Mesenchymal stem cell (in vitro differentiated cells and primary cell): ENCODE data around the gene OR9Q1.

Experiments used
- DNase-seq: peaks from one replicate; pipeline ENCODE4 v3.0.0-alpha.2; 2013
- H2AFZ ChIP-seq: one replicate; pipeline ENCODE4 v1.6.1; 2013; ENCODE audit warnings: low read depth, mild to moderate bottlenecking, control low read depth, inconsistent platforms, low read length, moderate library complexity
- H2AK5ac ChIP-seq: 2 replicates; pipeline ENCODE4 v1.6.1; 2013; ENCODE audit warnings: low read length, moderate library complexity, mild to moderate bottlenecking, inconsistent platforms; ENCODE audit not compliant: severe bottlenecking
- H2BK120ac ChIP-seq: one replicate; pipeline ENCODE4 v1.6.1; 2013; ENCODE audit warnings: low read depth, mild to moderate bottlenecking, inconsistent platforms, low read length, moderate library complexity
- H2BK12ac ChIP-seq, 2 experiments: one replicate each; pipeline ENCODE4 v1.6.1; 2013; ENCODE audit warnings: inconsistent platforms in 2 of 2, low read length in 2 of 2, mild to moderate bottlenecking in 2 of 2, moderate library complexity in 2 of 2, control low read depth in 1 of 2
- H2BK15ac ChIP-seq: one replicate; pipeline ENCODE4 v1.6.1; 2013; ENCODE audit warnings: mild to moderate bottlenecking, low read depth, inconsistent platforms; ENCODE audit not compliant: poor library complexity, severe bottlenecking
- H2BK5ac ChIP-seq: 2 replicates; pipeline ENCODE4 v1.6.1; 2013; ENCODE audit warnings: low read depth, mild to moderate bottlenecking, low read length, control low read depth, inconsistent platforms; ENCODE audit not compliant: poor library complexity, severe bottlenecking
- H3K14ac ChIP-seq, 2 experiments: one replicate each; pipeline ENCODE4 v1.6.1; 2013; ENCODE audit warnings: inconsistent platforms in 2 of 2, low read length in 2 of 2, control low read depth in 1 of 2, mild to moderate bottlenecking in 1 of 2, moderate library complexity in 1 of 2
- H3K18ac ChIP-seq, 2 experiments: one replicate each; pipeline ENCODE4 v1.6.1; 2013; ENCODE audit warnings: inconsistent platforms in 2 of 2, low read length in 2 of 2, control low read depth in 1 of 2, low read depth in 1 of 2, mild to moderate bottlenecking in 1 of 2
- H3K23ac ChIP-seq, 2 experiments: one replicate each; pipeline ENCODE4 v1.6.1; 2013; ENCODE audit warnings: inconsistent platforms in 2 of 2, low read length in 2 of 2, mild to moderate bottlenecking in 2 of 2, moderate library complexity in 2 of 2, control low read depth in 1 of 2
- H3K27ac ChIP-seq: 2 replicates; pipeline ENCODE4 v1.5.1; 2013; ENCODE audit warnings: mild to moderate bottlenecking, moderate library complexity, low read length, control low read depth, inconsistent platforms; ENCODE audit not compliant: poor library complexity, severe bottlenecking
- H3K27me3 ChIP-seq, 2 experiments: 2 replicates each; pipeline versions ENCODE4 v1.6.1 to v1.7.0; 2013; ENCODE audit warnings: low read length in 2 of 2, mild to moderate bottlenecking in 2 of 2, moderate library complexity in 2 of 2, control low read depth in 1 of 2, inconsistent platforms in 1 of 2; ENCODE audit not compliant: control insufficient read depth in 1 of 2, insufficient read depth in 1 of 2
- H3K36me3 ChIP-seq, 2 experiments: 2 replicates each; pipeline versions ENCODE4 v1.6.1 to v1.7.0; 2013; ENCODE audit warnings: low read length in 2 of 2, control low read depth in 1 of 2, inconsistent platforms in 1 of 2, low read depth in 1 of 2, mild to moderate bottlenecking in 1 of 2; ENCODE audit not compliant: insufficient read depth in 2 of 2, control insufficient read depth in 1 of 2
- H3K4ac ChIP-seq, 2 experiments: one replicate each; pipeline ENCODE4 v1.6.1; 2013; ENCODE audit warnings: inconsistent platforms in 2 of 2, low read length in 2 of 2, mild to moderate bottlenecking in 2 of 2, moderate library complexity in 2 of 2, control low read depth in 1 of 2, low read depth in 1 of 2
- H3K4me1 ChIP-seq: 2 replicates; pipeline ENCODE4 v1.6.1; 2013; ENCODE audit warnings: low read depth, low read length, control low read depth; ENCODE audit not compliant: control insufficient read depth, insufficient read depth
- H3K4me2 ChIP-seq: 2 replicates; pipeline ENCODE4 v1.6.1; 2013; ENCODE audit warnings: low read length, mild to moderate bottlenecking, inconsistent platforms; ENCODE audit not compliant: poor library complexity, severe bottlenecking
- H3K4me3 ChIP-seq, 2 experiments: 2 replicates each; pipeline versions ENCODE4 v1.5.1 to v1.7.0; 2013; ENCODE audit warnings: low read length in 2 of 2, mild to moderate bottlenecking in 2 of 2, control low read depth in 1 of 2, low read depth in 1 of 2; ENCODE audit not compliant: insufficient read depth in 1 of 2
- H3K79me1 ChIP-seq: replicated peaks from 2 replicates; pipeline ENCODE4 v1.6.1; 2013; ENCODE audit warnings: mild to moderate bottlenecking, control low read depth, low read length, inconsistent platforms; ENCODE audit not compliant: poor library complexity, severe bottlenecking
- H3K9ac ChIP-seq: 2 replicates; pipeline ENCODE4 v1.7.0; 2013; ENCODE audit warnings: mild to moderate bottlenecking, low read length, moderate library complexity
- H3K9me3 ChIP-seq: 2 replicates; pipeline ENCODE4 v1.7.0; 2013; ENCODE audit warnings: mild to moderate bottlenecking, low read length; ENCODE audit not compliant: control insufficient read depth
- H4K8ac ChIP-seq: one replicate; pipeline ENCODE4 v1.6.1; 2013; ENCODE audit warnings: inconsistent platforms, mild to moderate bottlenecking, low read length, moderate library complexity
- H4K91ac ChIP-seq: one replicate; pipeline ENCODE4 v1.6.1; 2013; ENCODE audit warnings: mild to moderate bottlenecking, low read length, inconsistent platforms
- WGBS: methylation state at CpG from one replicate; pipeline ENCODE4 v1.1.7; 2013; ENCODE audit warnings: mixed read lengths; 5-methylcytosine and 5-hydroxymethylcytosine counted together

Gene OR9Q1

GRCh38 chr11:58000699-58001098 is 23.0 kb upstream of the OR9Q1 start:
- WGBS = 70% methylated on average over 4 of the region's 5 CpGs
- Histone ChIP-seq H3K9ac (no peak overlapping the region), H2BK12ac (no peak overlapping the region), H4K91ac (no peak overlapping the region), H3K4ac (no peak overlapping the region), H3K27me3 (no peaks in the 10 kb centered on the region), H3K9me3 (no peaks in the 10 kb centered on the region), H2BK120ac (no peak overlapping the region), H3K14ac (no peak overlapping the region), H3K36me3 (no peaks in the 10 kb centered on the region), H3K18ac (no peak overlapping the region), H3K79me1 (no peaks in the 10 kb centered on the region), H2BK15ac (no peak overlapping the region), H3K23ac (no peak overlapping the region), H3K27ac (no peak overlapping the region), H2AK5ac (no peak overlapping the region), H3K4me1 (no peaks in the 10 kb centered on the region), H4K8ac (no peak overlapping the region), H3K4me3 (no peak overlapping the region), H3K4me2 (no peak overlapping the region), H2BK5ac (no peak overlapping the region), H2AFZ (no peak overlapping the region)
- DNase-seq = no peak

DNA sequence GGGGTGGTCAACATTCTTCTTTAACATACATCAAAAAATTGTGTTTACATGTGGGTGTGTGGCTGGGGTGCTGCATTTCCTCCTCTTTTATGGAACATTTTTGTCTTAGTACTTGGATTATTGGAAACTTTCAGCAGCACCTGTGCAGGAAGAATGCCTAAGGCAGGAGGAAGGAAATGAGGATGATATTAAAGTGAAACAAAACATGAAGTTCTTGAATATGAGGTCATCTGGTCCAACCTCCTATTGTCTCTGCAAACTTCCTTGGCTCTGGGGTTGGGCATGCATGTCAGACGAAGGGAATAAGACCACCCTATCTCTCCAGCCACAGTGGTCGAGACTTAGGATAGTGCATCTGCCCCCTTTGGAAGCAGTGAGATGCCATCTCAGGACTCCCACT is 20.6 kb upstream of the OR9Q1 start:
- no peaks in the 10 kb centered on the region for H3K27me3 ChIP-seq
- no peak overlapping the region for H3K9ac ChIP-seq

GRCh38 chr11:58003591-58003990 is 20.1 kb upstream of the OR9Q1 start:
- H3K27ac ChIP-seq = no peak overlapping the region
- no peaks in the 10 kb centered on the region for H3K27me3 ChIP-seq
- H3K4me3 ChIP-seq = no peak overlapping the region
- H3K18ac ChIP-seq = no peak overlapping the region
- H4K91ac ChIP-seq = no peak overlapping the region
- H3K4me1 ChIP-seq = peaks cover 4% of the 10 kb centered on the region
- no peak overlapping the region for H3K9ac ChIP-seq
- no peaks in the 10 kb centered on the region for H3K9me3 ChIP-seq
- no peak overlapping the region for H2BK120ac ChIP-seq
- no peaks in the 10 kb centered on the region for H3K79me1 ChIP-seq
- H2AK5ac ChIP-seq = no peak overlapping the region
- H2BK5ac ChIP-seq = no peak overlapping the region
- H2BK15ac ChIP-seq = no peak overlapping the region
- H3K4ac ChIP-seq = no peak overlapping the region
- H3K4me2 ChIP-seq = no peak overlapping the region
- H2AFZ ChIP-seq = no peak overlapping the region
- H3K36me3 ChIP-seq = no peaks in the 10 kb centered on the region
- H2BK12ac ChIP-seq = no peak overlapping the region
- H3K23ac ChIP-seq = no peak overlapping the region
- no peak for DNase-seq
- no peak overlapping the region for H3K14ac ChIP-seq
- no peak overlapping the region for H4K8ac ChIP-seq

More for the DNA sequence above, 20.6 kb upstream of the OR9Q1 start:
- H3K36me3 ChIP-seq = no peaks in the 10 kb centered on the region
- no peak overlapping the region for H2BK12ac ChIP-seq
- 32% methylated on average over 2 of the region's 2 CpGs for WGBS
- no peak overlapping the region for H2BK120ac ChIP-seq
- no peak for DNase-seq
- no peak overlapping the region for H3K23ac ChIP-seq
- no peak overlapping the region for H2AK5ac ChIP-seq
- H4K8ac ChIP-seq = no peak overlapping the region
- no peaks in the 10 kb centered on the region for H3K9me3 ChIP-seq
- no peaks in the 10 kb centered on the region for H3K79me1 ChIP-seq
- H2BK5ac ChIP-seq = no peak overlapping the region
- no peak overlapping the region for H3K4me3 ChIP-seq
- H3K4ac ChIP-seq = no peak overlapping the region
- no peak overlapping the region for H3K27ac ChIP-seq
- no peak overlapping the region for H4K91ac ChIP-seq
- no peak overlapping the region for H2BK15ac ChIP-seq
- peaks cover 4% of the 10 kb centered on the region for H3K4me1 ChIP-seq
- H2AFZ ChIP-seq = no peak overlapping the region
- no peak overlapping the region for H3K4me2 ChIP-seq
- no peak overlapping the region for H3K14ac ChIP-seq
- no peak overlapping the region for H3K18ac ChIP-seq

- Histone ChIP-seq H2BK12ac (no peak overlapping the region), H3K18ac (no peak overlapping the region), H4K8ac (no peak overlapping the region), H3K27ac (no peak overlapping the region), H3K4me2 (no peak overlapping the region), H3K9me3 (no peaks in the 10 kb centered on the region), H4K91ac (no peak overlapping the region), H2BK15ac (no peak overlapping the region), H2BK5ac (no peak overlapping the region), H2BK120ac (no peak overlapping the region), H2AK5ac (no peak overlapping the region), H3K4me3 (no peak overlapping the region), H2AFZ (no peak overlapping the region), H3K36me3 (no peaks in the 10 kb centered on the region), H3K9ac (no peak overlapping the region), H3K14ac (no peak overlapping the region), H3K23ac (no peak overlapping the region), H3K27me3 (no peaks in the 10 kb centered on the region), H3K79me1 (no peaks in the 10 kb centered on the region), H3K4ac (no peak overlapping the region), H3K4me1 (peaks cover 4% of the 10 kb centered on the region)
- 59% methylated on average over 2 of the region's 6 CpGs for WGBS
- no peak for DNase-seq
These were observed 19.0 kb upstream of the OR9Q1 start for GRCh38 chr11:58004664-58005063.
